ENCODE measurements around the gene STK4. TPM values are rescaled to one million over a fixed set of nuclear protein-coding genes. Genes with fewer than 3 reads are reported as not detected.

The STK4 gene
- total and polyA plus RNA-seq, 2 donors (not counting 3 experiments of a cell fraction or from before 2014, with no cell fraction given), result 9.1 to 29.6 TPM

DNA sequence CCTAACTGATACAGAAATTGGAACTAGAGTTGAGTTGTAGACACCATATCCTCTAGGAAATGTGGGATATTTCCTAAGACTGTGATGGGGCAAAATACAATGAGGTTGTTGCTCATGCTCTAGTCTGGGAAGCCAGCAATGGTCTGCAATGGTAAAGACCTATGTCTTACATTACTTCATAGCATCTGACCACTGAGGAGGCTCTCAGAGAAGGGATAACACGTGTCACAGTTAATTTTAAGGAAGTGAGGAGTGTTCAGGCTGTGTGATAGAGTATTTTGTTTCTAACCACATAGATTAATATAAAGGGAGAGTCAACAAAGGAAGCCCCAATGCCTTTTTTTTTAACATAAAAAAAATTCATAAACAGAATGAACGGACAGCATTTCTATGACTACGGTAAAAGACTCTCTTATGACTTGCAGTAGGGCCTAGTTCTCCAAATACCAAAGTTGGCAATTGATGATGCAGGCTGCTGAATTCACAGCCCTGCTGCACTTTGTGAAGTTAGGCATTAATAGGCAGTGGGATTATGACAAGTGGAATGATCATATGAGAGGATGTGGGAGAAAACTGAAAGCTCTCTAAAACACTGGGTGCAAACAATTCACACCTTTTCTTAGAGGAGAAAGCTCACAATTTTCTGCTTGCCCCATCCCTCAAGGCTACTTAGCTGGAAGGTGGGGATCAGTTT lies 120.9 kb downstream of the STK4 start:
- no TSS peak for BruUV-seq (replicated peaks)
- H3K27ac ChIP-seq (ENCODE audit: insufficient read depth, low read depth, low read length), result no peak overlapping the region
- no peaks in the 10 kb centered on the region for H3K36me3 ChIP-seq (ENCODE audit: control insufficient read depth in 2 of 2, extremely low read depth in 1 of 2, insufficient read depth in 2 of 2, low read length in 2 of 2)
- dilution Hi-C loops (cut with MboI; ENCODE audit: extremely low pct_ligation_motif_present, low sequenced_read_pairs), result no loop called here
- no peaks in the 10 kb centered on the region for H3K27me3 ChIP-seq (ENCODE audit: control insufficient read depth in 2 of 2, insufficient read depth in 2 of 2, low read length in 2 of 2)
- no peak overlapping the region for H2AFZ ChIP-seq (ENCODE audit: low read depth, low read length)
- H3K79me2 ChIP-seq (ENCODE audit: control insufficient read depth, insufficient read depth, low read length), result no peaks in the 10 kb centered on the region
- H3K9me1 ChIP-seq (replicated peaks; ENCODE audit: control insufficient read depth, extremely low read depth, insufficient read depth, low read length), result no peaks in the 10 kb centered on the region
- intact Hi-C loops (cut with micrococcal nuclease), result no loop called here
- FAIRE-seq, result no peak
- no peak overlapping the region for H3K4me3 ChIP-seq (replicated peaks in 1 of 3; ENCODE audit: insufficient read depth in 1 of 3, low read depth in 1 of 3, low read length in 3 of 3)
- H3K4me1 ChIP-seq (ENCODE audit: control insufficient read depth, extremely low read depth, insufficient read depth, low read length), result peaks cover 2% of the 10 kb centered on the region
- DNase-seq (ENCODE audit: low read depth, low spot score), result no peak
- H4K20me1 ChIP-seq (replicated peaks; ENCODE audit: control insufficient read depth, extremely low read depth, insufficient read depth, low read length), result no peaks in the 10 kb centered on the region
- TF ChIP-seq JUN (IDR thresholded peaks at IDR 0.05; ENCODE audit: borderline replicate concordance, insufficient read depth, insufficient read length, low read depth) (no peak), POLR2AphosphoS5 (IDR thresholded peaks at IDR 0.05; ENCODE audit: insufficient read depth, low read depth, low read length) (no peak), FOS (IDR thresholded peaks at IDR 0.05; ENCODE audit: borderline replicate concordance, insufficient read depth, low read length) (no peak), MYC (IDR thresholded peaks at IDR 0.05; ENCODE audit: low read depth, low read length) (no peak), GATA2 (IDR thresholded peaks at IDR 0.05; ENCODE audit: insufficient read depth, insufficient read length, low read depth, low read length) (no peak), POLR2A (IDR thresholded peaks at IDR 0.05; ENCODE audit: low read depth, low read length) (no peak), EZH2 (IDR thresholded peaks at IDR 0.05; ENCODE audit: borderline replicate concordance, low read depth, low read length, severe bottlenecking) (no peak)
- TF ChIP-seq, protein P1, sequence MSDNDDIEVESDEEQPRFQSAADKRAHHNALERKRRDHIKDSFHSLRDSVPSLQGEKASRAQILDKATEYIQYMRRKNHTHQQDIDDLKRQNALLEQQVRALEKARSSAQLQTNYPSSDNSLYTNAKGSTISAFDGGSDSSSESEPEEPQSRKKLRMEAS (IDR thresholded peaks at IDR 0.05; ENCODE audit: insufficient read depth, insufficient read length), result no peak
- TF ChIP-seq, protein P2, sequence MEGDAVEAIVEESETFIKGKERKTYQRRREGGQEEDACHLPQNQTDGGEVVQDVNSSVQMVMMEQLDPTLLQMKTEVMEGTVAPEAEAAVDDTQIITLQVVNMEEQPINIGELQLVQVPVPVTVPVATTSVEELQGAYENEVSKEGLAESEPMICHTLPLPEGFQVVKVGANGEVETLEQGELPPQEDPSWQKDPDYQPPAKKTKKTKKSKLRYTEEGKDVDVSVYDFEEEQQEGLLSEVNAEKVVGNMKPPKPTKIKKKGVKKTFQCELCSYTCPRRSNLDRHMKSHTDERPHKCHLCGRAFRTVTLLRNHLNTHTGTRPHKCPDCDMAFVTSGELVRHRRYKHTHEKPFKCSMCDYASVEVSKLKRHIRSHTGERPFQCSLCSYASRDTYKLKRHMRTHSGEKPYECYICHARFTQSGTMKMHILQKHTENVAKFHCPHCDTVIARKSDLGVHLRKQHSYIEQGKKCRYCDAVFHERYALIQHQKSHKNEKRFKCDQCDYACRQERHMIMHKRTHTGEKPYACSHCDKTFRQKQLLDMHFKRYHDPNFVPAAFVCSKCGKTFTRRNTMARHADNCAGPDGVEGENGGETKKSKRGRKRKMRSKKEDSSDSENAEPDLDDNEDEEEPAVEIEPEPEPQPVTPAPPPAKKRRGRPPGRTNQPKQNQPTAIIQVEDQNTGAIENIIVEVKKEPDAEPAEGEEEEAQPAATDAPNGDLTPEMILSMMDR (IDR thresholded peaks at IDR 0.05; ENCODE audit: extremely low read depth in 1 of 2, insufficient read depth in 1 of 2, low read depth in 1 of 2, low read length in 2 of 2), result no peak
- POLR2A ChIA-PET, result no interaction called here
- no peak overlapping the region for H3K9ac ChIP-seq (replicated peaks; ENCODE audit: extremely low read depth, insufficient read depth, low read length)
- H3K4me2 ChIP-seq (ENCODE audit: insufficient read depth, low read length), result no peak overlapping the region
- H3K9me3 ChIP-seq (replicated peaks; ENCODE audit: control insufficient read depth, insufficient read depth, low read length), result no peaks in the 10 kb centered on the region
- CTCF ChIA-PET, result interaction anchor here (2.4 to 3.1 kb wide), 2 partner anchors 9 to 43 kb away, joined by 10 to 13 read pairs; no protein-coding TSS in a partner anchor

Measured in endothelial cell of umbilical vein (primary cell).